T-helper 2 cell treated with Interferon-gamma antibody and Interleukin-4, amounts not matched to agents 100 ng/mL and 5 ng/mL, for 36 hours (primary cell): ENCODE data around the gene MORF4L1. TPM values are rescaled to one million over a fixed set of nuclear protein-coding genes. Genes with fewer than 3 reads are reported as not detected.
"Not testable (repeated sequence)": the region's sequence is repeated elsewhere in the genome, so short reads cannot be mapped to it uniquely, and the experiment has no call there.

ENCODE experiments used
- intact Hi-C: fragments of 100-400 bp; cut with micrococcal nuclease; formaldehyde crosslinking; loops from one replicate; pipeline ENCODE4 v1.15.1; 2023
- total RNA-seq: library from RNA; stranded (reverse); gene quantifications from 2 replicates; pipeline ENCODE4 v1.2.3, GENCODE V29; 2022

Gene MORF4L1, protein sequence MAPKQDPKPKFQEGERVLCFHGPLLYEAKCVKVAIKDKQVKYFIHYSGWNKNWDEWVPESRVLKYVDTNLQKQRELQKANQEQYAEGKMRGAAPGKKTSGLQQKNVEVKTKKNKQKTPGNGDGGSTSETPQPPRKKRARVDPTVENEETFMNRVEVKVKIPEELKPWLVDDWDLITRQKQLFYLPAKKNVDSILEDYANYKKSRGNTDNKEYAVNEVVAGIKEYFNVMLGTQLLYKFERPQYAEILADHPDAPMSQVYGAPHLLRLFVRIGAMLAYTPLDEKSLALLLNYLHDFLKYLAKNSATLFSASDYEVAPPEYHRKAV
- total RNA-seq: 265 and 269 TPM in 2 replicates

DNA sequence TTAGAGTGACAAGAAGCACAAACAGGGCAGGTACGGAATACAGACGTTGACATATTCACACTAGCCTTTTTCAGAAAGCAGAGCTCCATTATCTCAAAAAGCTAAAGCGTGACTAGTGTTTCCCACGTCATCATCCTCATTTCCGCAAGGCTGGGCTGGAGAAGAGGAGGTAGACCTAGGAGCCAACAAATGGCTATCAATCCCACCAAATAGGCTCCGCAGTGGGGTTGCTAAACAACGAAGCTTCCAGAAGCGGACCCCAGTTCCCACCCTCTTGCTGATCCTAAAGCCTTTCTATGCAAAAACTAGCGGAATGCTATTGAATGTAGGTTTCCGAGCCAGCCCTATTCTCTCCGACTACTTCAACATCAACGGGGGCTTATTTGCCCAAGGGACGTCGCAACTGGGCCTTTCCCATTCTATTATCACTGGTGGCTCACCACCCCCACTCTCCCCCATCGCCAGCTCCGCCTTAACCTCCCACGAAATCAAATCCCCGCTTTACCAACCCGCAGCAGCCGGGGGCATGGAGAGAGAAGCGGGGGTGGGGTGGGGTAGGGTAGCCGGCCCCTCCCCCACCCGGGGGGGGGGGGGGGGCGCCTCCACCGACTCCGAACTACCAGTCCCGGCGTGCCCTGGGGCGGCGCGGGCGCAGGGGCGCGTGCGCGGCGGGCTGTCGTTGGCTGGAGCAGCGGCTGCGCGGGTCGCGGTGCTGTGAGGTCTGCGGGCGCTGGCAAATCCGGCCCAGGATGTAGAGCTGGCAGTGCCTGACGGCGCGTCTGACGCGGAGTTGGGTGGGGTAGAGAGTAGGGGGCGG, at the start of gene MORF4L1:
TSS of gene MORF4L1 (plus strand) at position 736 of the 817 bp plus-strand sequence. CDS start 128 bp downstream, outside the sequence.
- intact Hi-C loops: loop anchor here (5.0 kb wide), 3 partner anchors 110 to 435 kb away; partner anchors contain the start of genes IREB2 and PSMA4

DNA sequence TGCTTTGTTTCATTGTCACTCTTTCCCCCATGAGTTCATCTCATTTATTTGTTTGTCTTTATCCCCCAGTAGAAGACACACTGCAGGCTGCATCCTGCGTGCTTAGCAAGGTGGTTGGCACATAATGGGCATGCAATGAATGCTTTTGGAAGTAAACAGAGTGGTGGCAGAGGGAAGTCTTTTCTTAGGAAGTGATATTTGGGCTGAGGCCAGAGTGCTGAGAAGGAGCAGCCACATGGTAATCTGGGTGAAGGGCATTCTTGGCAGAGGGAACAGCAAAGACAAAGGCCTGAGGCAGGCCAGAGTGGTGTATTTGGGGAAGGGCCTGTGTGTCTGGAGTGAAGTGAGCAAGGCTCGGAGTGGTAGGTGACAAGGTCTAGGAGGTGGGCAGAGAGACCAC, 43.8 kb upstream of the MORF4L1 start:
- intact Hi-C loops: no loop called here

DNA sequence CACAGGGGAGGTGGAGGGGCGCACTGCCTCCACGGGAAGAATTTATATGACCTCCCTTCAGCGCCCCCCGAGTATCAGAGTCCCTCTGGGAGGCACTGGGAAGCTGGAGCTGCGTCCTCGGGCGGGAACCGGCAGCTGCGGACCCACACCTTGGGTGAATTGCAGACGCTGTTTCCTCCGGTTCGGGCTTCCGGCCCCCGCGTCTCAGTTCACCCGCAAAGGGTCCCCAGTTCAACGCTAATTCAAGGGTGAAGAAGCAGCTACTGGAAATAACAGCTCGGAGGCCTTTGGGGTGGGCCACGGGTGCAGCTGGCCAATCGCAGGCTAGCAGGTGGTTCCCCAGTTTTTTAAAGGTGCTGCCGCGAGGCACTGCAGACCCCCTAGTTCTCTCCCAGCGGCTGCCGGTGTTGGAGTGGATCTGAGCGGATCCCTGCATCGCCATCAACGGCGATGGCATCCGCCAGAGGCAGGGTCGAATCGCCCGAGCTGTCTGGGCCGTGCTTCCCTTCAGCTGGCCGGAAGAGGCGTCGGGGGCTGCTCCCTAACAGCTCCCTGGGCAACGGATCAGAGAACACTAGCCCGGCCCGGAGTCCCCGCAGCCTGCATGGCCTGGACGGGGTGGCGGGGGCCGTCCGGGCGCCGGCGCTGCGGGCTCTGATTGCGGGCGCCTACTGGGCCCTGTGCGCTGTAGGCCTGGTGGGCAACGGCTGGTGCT, 42.0 kb upstream of the MORF4L1 start:
- intact Hi-C loops: no loop called here

DNA sequence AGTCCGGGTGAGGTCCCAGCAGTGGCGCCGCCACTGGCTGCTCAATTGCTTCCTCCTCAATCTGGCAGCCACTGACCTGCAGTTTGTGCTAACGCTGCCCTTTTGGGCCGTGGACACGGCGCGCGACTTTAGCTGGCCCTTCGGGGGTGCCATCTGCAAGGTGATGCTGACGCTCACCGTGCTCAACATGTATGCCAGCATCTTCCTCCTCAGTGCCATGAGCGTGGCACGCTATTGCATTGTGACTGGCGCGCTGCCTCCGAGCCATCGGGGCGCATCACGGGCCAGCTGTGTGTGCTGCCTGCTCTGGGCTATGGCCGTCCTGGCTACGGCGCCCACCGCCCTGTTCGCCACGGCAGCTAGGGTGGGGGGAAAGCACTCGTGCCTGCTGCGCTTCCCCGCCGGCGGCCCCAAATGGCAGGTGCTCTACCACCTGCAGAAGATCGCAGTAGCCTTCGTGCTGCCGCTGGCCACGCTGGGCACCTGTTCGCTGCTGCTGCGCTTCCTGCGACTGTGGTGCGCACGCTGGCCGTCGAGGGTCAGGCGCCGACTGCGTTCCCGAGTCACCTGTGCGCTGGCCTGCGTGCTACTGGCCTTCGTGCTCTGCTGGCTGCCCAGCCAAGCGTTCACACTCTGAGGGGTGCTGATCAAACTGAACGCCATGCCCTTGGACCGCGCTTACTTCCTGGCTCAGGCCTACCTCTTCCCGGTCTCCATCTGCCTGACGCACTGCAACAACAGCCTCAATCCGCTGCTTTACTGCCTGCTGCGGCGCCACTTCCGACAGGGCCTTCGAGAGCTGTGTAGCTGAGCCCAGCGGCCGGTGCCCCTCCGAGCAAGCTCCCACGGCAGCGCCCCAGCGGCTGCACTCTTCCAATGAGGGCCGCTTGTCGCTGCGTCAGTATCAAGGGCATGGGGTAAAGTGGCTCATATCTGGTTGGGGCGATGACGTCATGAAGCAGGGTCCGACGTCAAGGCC, 41.2 kb upstream of the MORF4L1 start:
- intact Hi-C loops: no loop called here

DNA sequence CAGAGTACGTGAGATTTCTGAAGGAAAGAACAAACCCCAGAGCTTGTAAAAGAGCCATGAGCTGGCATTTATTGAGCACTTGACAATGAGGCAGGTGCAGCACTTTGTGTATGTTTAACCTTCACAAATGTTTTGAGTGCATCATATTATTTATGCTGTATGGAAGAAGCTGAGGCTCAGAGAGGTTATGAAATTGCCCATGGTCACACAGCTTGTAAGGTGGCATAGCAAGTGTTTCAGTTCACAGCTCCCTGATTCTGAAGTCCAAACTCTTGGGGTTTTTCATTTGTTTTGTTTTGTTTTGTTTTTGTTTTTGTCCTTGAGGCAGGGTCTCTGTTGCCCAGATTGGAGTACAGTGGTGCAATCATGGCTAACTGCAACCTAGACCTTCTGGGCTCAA, 36.4 kb upstream of the MORF4L1 start:
- intact Hi-C loops: no loop called here

DNA sequence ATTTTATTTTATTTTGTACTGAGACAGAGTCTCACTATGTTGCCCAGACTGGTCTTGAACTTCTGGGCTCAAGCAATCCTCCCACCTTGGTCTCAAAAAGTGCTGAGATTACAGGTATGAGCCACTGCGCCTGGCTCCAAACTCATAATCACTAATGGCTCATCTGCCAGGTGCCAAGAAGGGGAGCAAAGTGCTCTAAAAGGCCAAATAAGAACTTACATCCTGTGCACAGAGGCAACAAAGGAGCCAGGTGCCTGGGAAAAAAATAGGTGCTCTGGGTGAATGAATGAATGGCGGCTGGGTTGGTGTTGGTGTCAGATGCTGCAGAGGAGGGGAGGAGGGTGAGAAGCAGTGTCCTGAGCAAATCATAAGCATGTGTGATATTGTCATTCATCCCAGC, 35.6 kb upstream of the MORF4L1 start:
- intact Hi-C loops: no loop called here

DNA sequence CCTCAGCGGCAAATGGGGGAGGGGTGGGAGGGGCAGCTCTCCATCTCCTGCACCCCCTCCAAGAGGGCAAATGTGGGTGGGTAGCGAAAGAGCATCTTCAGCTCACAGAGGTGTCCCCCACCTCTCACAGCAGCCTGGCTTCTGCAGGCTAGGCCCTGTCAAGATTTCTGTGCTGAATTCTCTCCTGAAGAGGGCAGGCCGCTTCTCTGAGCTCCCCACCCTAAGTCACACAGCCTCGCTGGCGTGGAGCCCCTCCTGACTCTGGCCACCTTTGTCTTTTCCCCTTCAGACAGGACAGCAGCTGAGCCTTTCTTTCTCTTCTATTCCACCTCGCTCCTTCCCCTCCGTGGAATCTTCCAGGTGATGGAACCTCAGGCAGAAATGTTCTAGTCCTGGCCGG, 35.1 kb upstream of the MORF4L1 start:
- intact Hi-C loops: no loop called here

DNA sequence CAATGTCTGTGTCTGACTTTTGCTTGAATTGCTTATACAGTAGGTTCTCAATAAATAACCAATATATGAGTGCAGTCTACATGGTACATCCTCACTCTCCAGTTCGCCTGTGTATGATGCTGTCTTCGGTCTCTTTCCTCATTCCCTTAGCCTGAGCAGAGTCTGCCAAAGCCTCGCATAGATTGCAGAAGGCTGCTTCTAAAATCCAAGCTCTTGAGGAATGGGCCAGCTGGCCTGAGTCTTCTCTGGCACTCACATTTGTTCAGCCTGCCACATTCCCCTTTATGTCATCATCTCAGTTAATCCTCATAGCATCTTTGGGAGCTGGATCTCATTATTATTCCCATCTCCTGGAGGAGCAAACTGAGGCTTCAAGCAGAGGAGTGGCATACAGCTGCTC, 34.2 kb upstream of the MORF4L1 start:
- intact Hi-C loops: no loop called here

DNA sequence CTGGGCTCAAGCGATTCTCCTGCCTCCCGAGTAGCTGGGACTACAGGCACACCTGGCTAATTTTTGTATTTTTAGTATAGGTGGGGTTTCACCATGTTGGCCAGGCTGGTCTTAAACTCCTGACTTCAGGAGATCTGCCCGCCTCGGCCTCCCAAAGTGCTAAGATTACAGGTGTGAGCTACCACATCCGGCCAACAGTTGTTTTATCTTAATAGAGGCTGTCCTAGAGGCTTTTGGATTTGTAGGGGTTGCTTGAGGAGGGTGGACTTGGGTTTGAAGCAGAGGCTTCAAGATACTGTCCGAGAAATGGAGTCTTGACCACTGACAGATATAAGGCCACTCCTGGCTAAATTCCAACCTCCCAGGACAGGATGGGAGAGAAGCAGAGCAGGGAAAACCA, 33.5 kb upstream of the MORF4L1 start:
- intact Hi-C loops: not testable (repeated sequence)

DNA sequence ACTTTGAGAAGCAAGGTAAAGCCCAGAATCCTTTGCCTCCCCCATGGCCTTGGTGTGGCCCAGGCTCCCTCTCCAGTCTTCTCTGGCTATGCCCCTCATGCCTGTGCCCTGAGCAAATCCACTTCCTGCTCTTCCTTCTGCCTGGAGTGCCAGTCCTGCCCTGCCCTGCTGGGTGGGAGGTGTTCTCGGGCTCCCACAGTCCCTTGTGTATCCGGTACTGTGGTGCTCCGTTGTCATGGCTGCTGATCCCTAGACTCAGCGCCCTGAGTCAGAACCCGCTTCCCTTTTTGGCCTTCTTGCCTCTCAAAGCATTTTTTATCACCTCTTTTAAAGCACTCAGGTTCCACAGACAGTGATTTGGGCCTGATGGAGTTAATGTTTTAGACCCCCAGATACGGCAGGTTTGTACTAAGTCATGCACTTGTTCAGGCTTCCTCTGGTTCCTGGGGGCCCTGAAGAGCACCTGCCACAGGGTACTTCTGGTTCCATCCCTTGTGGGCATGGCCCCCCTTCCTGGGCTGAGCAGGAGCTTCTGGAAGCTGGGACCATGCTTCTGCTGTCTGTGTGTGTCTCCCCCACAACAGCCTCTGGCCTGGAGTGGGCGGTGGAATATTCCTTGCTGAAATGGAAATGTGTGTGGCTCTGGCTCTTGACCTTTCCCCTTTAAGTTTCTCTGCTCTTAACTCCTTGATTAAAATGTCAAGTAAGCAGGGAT, 31.9 kb upstream of the MORF4L1 start:
- intact Hi-C loops: no loop called here

DNA sequence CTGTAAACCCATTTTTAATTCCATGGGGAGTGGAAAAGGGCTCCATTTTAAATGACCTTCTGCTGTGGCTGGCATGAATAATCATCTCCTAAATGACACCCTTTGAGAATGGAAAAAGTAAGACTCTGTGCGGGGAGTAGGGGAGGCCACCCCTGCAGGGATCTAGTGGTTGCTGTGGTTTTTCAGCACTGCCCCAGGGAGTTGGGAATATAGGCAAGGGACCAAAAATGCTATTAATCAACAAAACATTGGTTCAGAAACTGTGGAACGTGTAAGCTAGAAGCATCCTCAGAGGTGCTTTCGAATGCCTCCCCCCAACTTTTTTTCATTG, 31.3 kb upstream of the MORF4L1 start:
- intact Hi-C loops: no loop called here

DNA sequence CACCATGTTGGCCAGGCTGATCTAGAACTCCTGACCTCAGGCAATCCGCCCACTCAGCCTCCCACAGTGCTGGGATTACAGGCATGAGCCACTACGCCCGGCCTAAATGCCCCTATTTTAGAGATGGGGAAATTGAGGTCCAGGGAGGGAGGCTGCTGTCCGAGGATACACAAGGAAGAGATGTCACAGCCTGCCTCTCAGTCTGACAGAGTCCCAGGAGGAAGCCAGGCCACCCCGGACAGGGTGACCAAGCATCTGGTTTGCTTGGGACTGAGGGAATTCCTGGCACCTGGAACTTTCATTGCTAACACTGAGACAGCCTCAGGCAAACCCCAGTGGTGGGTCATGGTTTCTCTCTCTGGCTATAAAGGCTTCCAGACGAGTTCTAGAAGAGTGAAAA, 30.8 kb upstream of the MORF4L1 start:
- intact Hi-C loops: no loop called here

DNA sequence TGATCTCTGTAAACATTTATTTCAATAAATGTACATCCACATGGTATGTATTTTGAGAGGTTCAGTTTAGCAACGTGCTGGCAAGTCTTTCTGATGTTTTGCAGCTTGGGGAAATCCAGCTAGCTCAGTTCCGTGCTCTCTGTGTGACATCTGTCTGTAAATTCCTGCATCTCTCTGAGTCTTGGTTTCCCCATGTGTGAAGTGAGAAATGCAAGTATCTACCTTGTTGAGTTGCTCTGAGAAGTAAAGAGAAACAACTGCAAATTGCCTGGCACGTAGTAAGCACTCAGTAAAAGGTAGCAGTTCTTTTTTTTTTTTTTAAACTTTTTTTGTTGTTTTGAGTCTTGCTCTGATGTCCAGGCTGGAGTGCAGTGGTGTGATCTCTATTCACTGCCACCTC, 30.2 kb upstream of the MORF4L1 start:
- intact Hi-C loops: no loop called here

DNA sequence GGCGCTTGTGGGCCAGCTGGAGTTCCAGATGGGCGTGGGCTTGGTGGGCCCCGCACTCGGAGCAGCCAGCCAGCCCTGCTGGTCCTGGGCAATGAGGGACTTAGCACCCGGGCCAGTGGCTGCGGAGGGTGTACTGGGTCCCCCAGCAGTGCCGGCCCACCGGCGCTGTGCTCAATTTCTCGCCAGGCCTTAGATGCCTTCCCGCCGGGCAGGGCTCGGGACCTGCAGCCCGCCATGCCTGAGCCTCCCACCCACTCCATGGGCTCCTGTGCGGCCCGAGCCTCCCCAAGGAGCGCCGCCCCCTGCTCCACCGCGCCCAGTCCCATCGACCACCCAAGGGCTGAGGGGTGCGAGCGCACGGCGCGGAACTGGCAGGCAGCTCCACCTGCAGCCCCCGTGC, 25.8 kb upstream of the MORF4L1 start:
- intact Hi-C loops: not testable (repeated sequence)

DNA sequence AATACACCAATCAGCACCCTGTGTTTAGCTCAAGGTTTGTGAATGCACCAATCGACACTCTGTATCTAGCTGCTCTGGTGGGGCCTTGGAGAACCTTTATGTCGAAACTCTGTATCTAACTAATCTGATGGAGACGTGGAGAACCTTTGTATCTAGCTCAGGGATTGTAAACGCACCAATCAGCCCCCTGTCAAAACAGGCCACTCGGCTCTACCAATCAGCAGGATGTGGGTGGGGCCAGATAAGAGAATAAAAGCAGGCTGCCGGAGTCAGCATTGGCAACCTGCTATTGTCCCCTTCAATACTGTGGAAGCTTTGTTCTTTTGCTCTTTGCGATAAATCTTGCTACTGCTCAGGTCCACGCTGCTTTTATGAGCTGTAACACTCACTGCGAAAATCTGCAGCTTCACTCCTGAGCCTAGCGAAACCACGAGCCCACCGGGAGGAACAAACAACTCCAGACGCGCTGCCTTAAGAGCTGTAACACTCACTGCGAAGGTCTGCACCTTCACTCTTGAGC, 25.2 kb upstream of the MORF4L1 start:
- intact Hi-C loops: not testable (repeated sequence)

DNA sequence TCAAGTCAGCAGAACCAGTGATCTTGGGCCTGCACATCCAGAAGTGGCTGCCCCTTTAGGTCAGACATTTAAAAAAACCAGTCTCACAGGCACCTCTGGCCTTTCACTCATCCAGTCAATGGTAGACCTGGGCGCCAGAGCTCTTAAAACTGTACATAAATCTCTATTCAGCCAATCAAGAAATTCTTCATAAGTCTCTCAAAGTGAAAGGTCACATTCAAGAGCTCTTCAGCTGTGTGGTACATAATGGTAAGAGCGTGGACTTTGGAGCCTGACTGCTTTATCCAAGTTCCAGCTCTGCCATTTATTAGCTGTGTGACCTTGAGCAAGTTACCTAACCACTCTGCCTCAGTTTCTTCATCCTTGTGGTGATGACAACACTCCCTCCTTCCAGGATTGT, 22.3 kb upstream of the MORF4L1 start:
- intact Hi-C loops: no loop called here

DNA sequence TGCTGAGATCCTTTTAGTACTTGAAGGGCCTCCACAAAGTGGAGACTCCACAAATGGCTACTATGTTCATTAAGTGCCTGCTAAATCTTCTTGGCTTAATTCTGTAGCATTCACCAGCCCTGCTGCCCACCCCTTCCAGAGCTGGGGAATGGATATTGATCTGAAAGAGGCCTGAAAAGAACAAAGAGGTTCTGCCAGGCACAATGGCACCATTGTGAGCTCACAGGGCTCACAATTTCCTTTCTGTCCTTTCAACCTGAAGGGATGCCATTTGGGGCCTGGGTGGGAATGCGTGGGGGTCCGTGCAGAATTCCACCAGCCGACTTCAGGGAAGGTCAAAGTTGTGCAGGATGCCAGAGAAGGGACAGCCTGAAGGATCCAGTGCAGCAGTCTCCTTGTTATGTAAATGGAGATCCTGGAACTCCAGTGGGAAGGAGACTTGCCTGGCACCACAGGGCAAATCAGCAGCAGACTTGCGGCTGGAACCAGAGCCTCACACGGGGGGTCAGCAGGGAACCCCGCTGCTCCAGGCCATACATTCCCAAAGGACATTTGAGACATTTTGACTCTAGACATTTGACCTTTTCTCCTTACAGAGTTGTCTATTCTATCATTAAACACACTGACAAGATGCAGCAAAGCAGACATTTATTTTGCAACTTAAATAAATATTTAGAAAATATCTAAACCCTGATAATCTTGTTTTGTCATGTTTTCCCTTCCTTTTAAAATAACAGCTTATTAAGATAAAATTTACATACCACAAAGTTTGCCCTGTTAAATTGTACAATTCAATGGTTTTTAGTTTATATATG, 21.5 kb upstream of the MORF4L1 start:
- intact Hi-C loops: no loop called here

DNA sequence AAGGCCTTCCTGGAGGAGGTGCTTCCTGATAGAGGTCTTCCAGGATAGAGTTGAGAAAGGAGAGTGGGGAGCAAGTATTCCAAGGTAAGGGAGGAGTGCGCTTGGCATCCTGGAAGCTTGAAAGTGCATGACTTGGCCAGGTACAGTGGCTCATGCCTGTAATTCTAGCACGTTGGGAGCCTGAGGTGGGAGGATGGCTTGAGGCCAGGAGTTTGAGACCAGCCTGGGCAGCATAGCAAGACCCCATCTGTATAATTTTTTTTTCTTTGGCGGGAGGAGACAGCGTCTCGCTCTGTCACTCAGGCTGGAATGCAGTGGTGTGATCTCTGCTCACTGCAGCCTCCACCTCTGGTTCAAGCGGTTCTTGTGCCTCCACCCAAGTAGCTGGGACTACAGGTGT, 19.2 kb upstream of the MORF4L1 start:
- intact Hi-C loops: no loop called here

DNA sequence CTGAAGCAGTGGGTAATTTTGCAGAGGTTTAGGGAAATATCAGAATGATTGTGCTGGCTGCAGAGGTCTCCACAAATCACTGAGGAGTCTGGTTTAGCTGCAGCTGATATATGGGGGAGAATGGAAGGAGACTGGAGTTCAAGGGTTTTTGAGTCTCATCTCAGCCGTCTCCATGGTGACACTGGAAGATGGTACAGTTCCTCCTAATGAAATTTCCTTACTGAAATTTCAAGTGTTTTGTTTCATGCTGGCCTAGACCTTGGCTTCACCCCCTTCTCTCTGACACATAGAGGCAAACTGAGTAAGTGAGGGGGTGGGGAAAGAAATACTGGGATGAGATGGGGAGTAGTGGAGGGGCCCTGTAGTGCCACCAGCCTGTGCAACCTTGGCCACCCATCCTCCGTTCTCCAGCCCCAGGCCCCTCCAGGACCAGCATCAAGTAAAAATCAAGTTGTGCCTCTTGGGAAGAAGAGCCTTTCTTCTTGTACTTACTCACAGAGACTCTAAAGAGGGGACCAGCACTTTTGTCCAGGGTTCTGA, 17.8 kb upstream of the MORF4L1 start:
- intact Hi-C loops: no loop called here
